SU-DHL-6 (cell line): ENCODE results near the gene PRX.

Experiments used
- H2AFZ ChIP-seq: fragments of 200-600 bp; sonication (generic); 2 replicates; pipeline ENCODE4 v1.6.1; 2014; ENCODE audit warnings: low read depth, mild to moderate bottlenecking, moderate library complexity, mixed read lengths, antibody characterized with exemption, low read length; ENCODE audit not compliant: severe bottlenecking
- H3F3A ChIP-seq: fragments of 200-600 bp; shearing (Covaris generic); 2 replicates; pipeline ENCODE4 v1.6.0; 2016; ENCODE audit warnings: antibody characterized with exemption, mild to moderate bottlenecking; ENCODE audit not compliant: insufficient read depth
- H3K27ac ChIP-seq: fragments of 200-600 bp; sonication (generic); 2 replicates; pipeline ENCODE4 v1.5.1; 2016; ENCODE audit warnings: low read depth, mild to moderate bottlenecking, low read length, moderate library complexity, mixed read lengths
- H3K27me3 ChIP-seq: fragments of 200-600 bp; sonication (generic), shearing (Covaris generic); 2 replicates; pipeline ENCODE4 v1.6.0; 2014; ENCODE audit warnings: mild to moderate bottlenecking, low read length
- H3K36me3 ChIP-seq: fragments of 200-600 bp; sonication (generic); 2 replicates; pipeline ENCODE4 v1.6.1; 2014; ENCODE audit warnings: mild to moderate bottlenecking, low read length, mixed read lengths
- H3K4me2 ChIP-seq: fragments of 300-600, 200-600 bp; shearing (Covaris generic), sonication (generic); 2 replicates; pipeline ENCODE4 v1.6.0; 2014; ENCODE audit warnings: low read length, low read depth, mild to moderate bottlenecking; ENCODE audit not compliant: poor library complexity, severe bottlenecking
- H3K4me3 ChIP-seq: fragments of 200-600 bp; sonication (generic); 2 replicates; pipeline ENCODE4 v1.5.1; 2014; ENCODE audit warnings: antibody characterized with exemption, low read length, mild to moderate bottlenecking, mixed read lengths; ENCODE audit not compliant: insufficient read depth, poor library complexity, severe bottlenecking
- H3K79me2 ChIP-seq: fragments of 200-600 bp; sonication (generic); 2 replicates; pipeline ENCODE4 v1.6.1; 2014; ENCODE audit warnings: mild to moderate bottlenecking, low read length, moderate library complexity; ENCODE audit not compliant: insufficient read depth
- H3K9ac ChIP-seq: fragments of 200-600 bp; sonication (generic); 2 replicates; pipeline ENCODE4 v1.7.0; 2014; ENCODE audit warnings: mild to moderate bottlenecking, low read length
- H3K9me2 ChIP-seq: fragments of 200-600 bp; sonication (generic); replicated peaks from 2 replicates; pipeline ENCODE4 v1.6.1; 2014; ENCODE audit warnings: low read length; ENCODE audit not compliant: insufficient read depth
- H3K9me3 ChIP-seq: fragments of 200-600 bp; sonication (generic); 2 replicates; pipeline ENCODE4 v1.6.1; 2014; ENCODE audit warnings: low read length, mixed read lengths; ENCODE audit not compliant: insufficient read depth
- H4K20me1 ChIP-seq: fragments of 200-600 bp; sonication (generic); 2 replicates; pipeline ENCODE4 v1.6.1; 2014; ENCODE audit warnings: low read depth, mild to moderate bottlenecking, antibody characterized with exemption, low read length, moderate library complexity, mixed read lengths
- EZH2phosphoT487 ChIP-seq: fragments of 200-600 bp; sonication (generic), shearing (Covaris generic); conservative IDR thresholded peaks from 2 replicates; pipeline ENCODE4 v1.6.1; 2018; ENCODE audit warnings: mild to moderate bottlenecking, antibody characterized with exemption, low read length, moderate library complexity, mixed read lengths
- TF ChIP-seq, protein P1 (sequence below): fragments of 200-600 bp; sonication (generic); IDR thresholded peaks from one replicate; pipeline ENCODE4 v1.5.1; 2017; ENCODE audit warnings: antibody characterized with exemption, mild to moderate bottlenecking, low read length, moderate library complexity; ENCODE audit not compliant: insufficient read depth, poor library complexity, severe bottlenecking

Gene PRX

DNA sequence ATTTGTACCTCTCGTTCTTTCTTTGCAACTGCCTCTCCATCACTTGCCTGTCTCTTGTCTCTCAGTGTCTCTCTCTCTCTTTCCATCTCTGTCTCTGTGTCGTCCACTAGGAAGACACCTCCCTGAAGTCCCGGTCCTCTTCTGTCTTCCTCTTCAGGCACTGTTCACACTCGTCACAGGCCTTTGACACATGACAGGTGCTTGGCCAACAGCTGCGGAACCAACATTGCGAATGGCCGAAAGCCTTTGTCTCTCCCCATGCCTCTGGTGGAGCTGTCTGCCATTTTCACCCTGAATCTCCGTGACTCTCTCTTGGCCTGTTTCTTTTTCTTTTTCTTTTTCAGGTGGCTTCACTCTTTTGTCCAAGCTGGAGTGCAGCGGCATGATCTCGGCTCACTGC lies 26.0 kb downstream of the PRX start:
- H3K27ac ChIP-seq = no peak overlapping the region
- H3K9me2 ChIP-seq = no peaks in the 10 kb centered on the region
- H3K4me2 ChIP-seq = no peak overlapping the region
- no peaks in the 10 kb centered on the region for H3F3A ChIP-seq
- H3K27me3 ChIP-seq = no peaks in the 10 kb centered on the region
- no peaks in the 10 kb centered on the region for H4K20me1 ChIP-seq
- no peak overlapping the region for H2AFZ ChIP-seq
- H3K9me3 ChIP-seq = no peaks in the 10 kb centered on the region
- no peak for TF ChIP-seq EZH2phosphoT487
- TF ChIP-seq, protein P1, sequence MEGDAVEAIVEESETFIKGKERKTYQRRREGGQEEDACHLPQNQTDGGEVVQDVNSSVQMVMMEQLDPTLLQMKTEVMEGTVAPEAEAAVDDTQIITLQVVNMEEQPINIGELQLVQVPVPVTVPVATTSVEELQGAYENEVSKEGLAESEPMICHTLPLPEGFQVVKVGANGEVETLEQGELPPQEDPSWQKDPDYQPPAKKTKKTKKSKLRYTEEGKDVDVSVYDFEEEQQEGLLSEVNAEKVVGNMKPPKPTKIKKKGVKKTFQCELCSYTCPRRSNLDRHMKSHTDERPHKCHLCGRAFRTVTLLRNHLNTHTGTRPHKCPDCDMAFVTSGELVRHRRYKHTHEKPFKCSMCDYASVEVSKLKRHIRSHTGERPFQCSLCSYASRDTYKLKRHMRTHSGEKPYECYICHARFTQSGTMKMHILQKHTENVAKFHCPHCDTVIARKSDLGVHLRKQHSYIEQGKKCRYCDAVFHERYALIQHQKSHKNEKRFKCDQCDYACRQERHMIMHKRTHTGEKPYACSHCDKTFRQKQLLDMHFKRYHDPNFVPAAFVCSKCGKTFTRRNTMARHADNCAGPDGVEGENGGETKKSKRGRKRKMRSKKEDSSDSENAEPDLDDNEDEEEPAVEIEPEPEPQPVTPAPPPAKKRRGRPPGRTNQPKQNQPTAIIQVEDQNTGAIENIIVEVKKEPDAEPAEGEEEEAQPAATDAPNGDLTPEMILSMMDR = no peak
- no peaks in the 10 kb centered on the region for H3K36me3 ChIP-seq
- H3K79me2 ChIP-seq = no peaks in the 10 kb centered on the region
- no peak overlapping the region for H3K9ac ChIP-seq
- H3K4me3 ChIP-seq = no peak overlapping the region

DNA sequence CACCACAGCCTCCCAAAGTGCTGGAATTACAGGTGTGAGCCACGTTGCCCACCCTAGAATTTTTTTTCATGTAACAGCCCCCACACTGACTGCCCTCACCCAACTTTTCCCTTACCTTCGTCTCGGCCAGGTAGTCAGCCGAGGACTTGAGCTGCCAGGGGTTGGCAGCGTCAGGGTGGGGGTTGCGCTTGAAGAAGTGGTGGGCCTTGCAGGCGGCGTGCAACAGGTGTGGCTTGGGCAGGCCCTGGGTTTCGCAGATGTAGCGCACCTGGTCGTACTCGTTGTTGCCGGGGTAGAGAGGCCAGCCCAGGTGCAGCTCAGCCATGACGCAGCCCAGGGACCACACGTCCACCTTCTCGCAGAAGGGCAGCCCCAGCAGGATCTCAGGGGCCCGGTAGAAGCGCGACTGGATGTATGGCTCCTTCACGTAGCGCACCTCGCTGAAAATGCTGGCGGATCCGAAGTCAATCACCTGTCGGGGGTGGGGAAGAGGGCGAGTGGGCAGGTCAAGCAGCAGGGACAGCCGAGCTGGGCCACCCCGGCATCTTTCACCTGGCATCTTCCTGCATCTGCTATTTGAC lies 29.4 kb downstream of the PRX start:
- Histone ChIP-seq H3K4me2 (no peak overlapping the region), H3K9me2 (no peaks in the 10 kb centered on the region), H3F3A (no peaks in the 10 kb centered on the region), H3K9me3 (no peaks in the 10 kb centered on the region), H3K9ac (no peak overlapping the region), H3K4me3 (no peak overlapping the region), H2AFZ (no peak overlapping the region), H3K27me3 (no peaks in the 10 kb centered on the region), H3K36me3 (no peaks in the 10 kb centered on the region), H3K79me2 (no peaks in the 10 kb centered on the region), H4K20me1 (no peaks in the 10 kb centered on the region), H3K27ac (no peak overlapping the region)
- no peak for TF ChIP-seq EZH2phosphoT487
- TF ChIP-seq, protein P1 = no peak

DNA sequence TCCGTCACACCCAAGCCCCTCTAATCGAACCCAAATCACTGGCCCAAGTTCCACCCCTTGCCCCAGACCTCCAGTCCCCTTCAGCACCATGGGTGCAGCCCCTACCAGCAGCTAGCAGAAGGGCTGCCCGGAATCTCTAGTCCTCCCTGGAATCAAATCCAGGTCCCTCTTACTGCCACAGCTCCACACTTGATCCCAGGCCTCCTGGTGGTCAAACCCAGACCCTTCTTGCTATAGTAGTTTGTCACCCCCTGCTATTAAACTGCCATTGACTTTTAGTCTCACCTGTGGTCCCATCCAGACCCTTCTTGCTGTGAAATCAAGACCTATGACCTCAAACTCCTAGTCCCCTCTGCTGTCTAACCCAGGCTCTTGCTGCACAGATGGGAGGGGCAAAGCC lies 31.9 kb downstream of the PRX start:
- TF ChIP-seq, protein P1 = no peak
- TF ChIP-seq EZH2phosphoT487 = no peak
- Histone ChIP-seq H2AFZ (no peak overlapping the region), H3K79me2 (no peaks in the 10 kb centered on the region), H3K27ac (no peak overlapping the region), H3K36me3 (no peaks in the 10 kb centered on the region), H3K9ac (no peak overlapping the region), H3F3A (no peaks in the 10 kb centered on the region), H3K9me2 (no peaks in the 10 kb centered on the region), H3K9me3 (no peaks in the 10 kb centered on the region), H4K20me1 (no peaks in the 10 kb centered on the region), H3K27me3 (no peaks in the 10 kb centered on the region), H3K4me2 (no peak overlapping the region), H3K4me3 (no peak overlapping the region)
